GM12878 (cell line): Measurements from ENCODE around the gene ERO1A. TPM values are rescaled to one million over a fixed set of nuclear protein-coding genes. Genes with fewer than 3 reads are reported as not detected.
A peak's percentile ranks its signal among the peaks of the same experiment; 100 is the strongest.

Experiments
- ATAC-seq: fragments of 200-7000 bp; cut with Tn5 transposase; 3 replicates; pipeline ENCODE4 v1.9.1; 2020; ENCODE audit warnings: mild to moderate bottlenecking, moderate library complexity
- BruUV-seq: library from RNA; stranded (reverse); fragments of 400-500 nt; replicated peaks from 2 replicates; lab custom pipeline; 2021; lab: Mats Ljungman, UMichigan
- CTCF ChIA-PET: fragments of 300-600 bp; sonication (Branson Sonifier 250); formaldehyde crosslinking; extraction: SDS; loops from one replicate; lab custom pipeline; 2021; ENCODE audit warnings: inconsistent platforms; lab: Yijun Ruan, JAX
- POLR2A ChIA-PET: fragments of 350-600 bp; formaldehyde crosslinking; extraction: SDS; loops from one replicate; lab custom pipeline; 2021; ENCODE audit warnings: inconsistent platforms; lab: Charles Lee
- RAD21 ChIA-PET: fragments of 300-600 bp; sonication (Branson Sonifier 250); formaldehyde crosslinking; loops from one replicate; lab custom pipeline; 2023; ENCODE audit warnings: antibody characterized with exemption; ENCODE audit not compliant: unreplicated experiment; lab: Charles Lee
- SMC1A ChIA-PET: fragments of 300-600 bp; sonication (Branson Sonifier 250); formaldehyde crosslinking; loops from one replicate; lab custom pipeline; 2023; ENCODE audit not compliant: unreplicated experiment, uncharacterized antibody; lab: Charles Lee
- DNase-seq: peaks from one replicate; pipeline ENCODE4 v3.0.0-alpha.2; 2011; ENCODE audit warnings: low read depth, low spot score
- FAIRE-seq: peaks from 3 replicates; lab custom pipeline; 2011; peaks lifted over from hg19 to GRCh38; lab: Jason Lieb, UNC
- H2AFZ ChIP-seq: 2 replicates; pipeline ENCODE4 v1.6.0; 2011; ENCODE audit warnings: low read depth, low read length, control low read depth; ENCODE audit not compliant: control insufficient read depth
- H3K27ac ChIP-seq: 2 replicates; pipeline ENCODE4 v1.5.1; 2011; ENCODE audit warnings: control low read depth; ENCODE audit not compliant: control insufficient read depth, insufficient read depth
- H3K27me3 ChIP-seq, 2 experiments: replicated peaks in 1 of 2; 2 replicates each; pipeline versions ENCODE4 v1.6.0 to v1.6.1; 2011; ENCODE audit warnings: low read length in 1 of 2; ENCODE audit not compliant: control insufficient read depth in 2 of 2, insufficient read depth in 2 of 2
- H3K36me3 ChIP-seq, 2 experiments: 2 replicates each; pipeline ENCODE4 v1.5.1; 2011; ENCODE audit warnings: low read length in 1 of 2; ENCODE audit not compliant: control insufficient read depth in 2 of 2, insufficient read depth in 2 of 2
- H3K4me1 ChIP-seq: 2 replicates; pipeline ENCODE4 v1.6.1; 2011; ENCODE audit warnings: mild to moderate bottlenecking, low read length, moderate library complexity, mixed read lengths; ENCODE audit not compliant: control insufficient read depth, insufficient read depth
- H3K4me2 ChIP-seq: 2 replicates; pipeline ENCODE4 v1.6.0; 2011; ENCODE audit warnings: control low read depth; ENCODE audit not compliant: control insufficient read depth, insufficient read depth
- H3K4me3 ChIP-seq: fragments of 200-600 bp; sonication (generic); 2 replicates; pipeline ENCODE4 v1.5.1; 2016
- H3K79me2 ChIP-seq: 2 replicates; pipeline ENCODE4 v1.6.0; 2011; ENCODE audit warnings: low read length; ENCODE audit not compliant: control insufficient read depth, insufficient read depth
- H3K9ac ChIP-seq: 2 replicates; pipeline ENCODE4 v1.8.0; 2011; ENCODE audit warnings: low read length, control low read depth, mixed read lengths; ENCODE audit not compliant: control insufficient read depth, insufficient read depth
- H3K9me3 ChIP-seq: replicated peaks from 3 replicates; pipeline ENCODE4 v1.5.1; 2011; ENCODE audit warnings: mild to moderate bottlenecking, low read length; ENCODE audit not compliant: control insufficient read depth, insufficient read depth
- H4K20me1 ChIP-seq: 2 replicates; pipeline ENCODE4 v1.6.0; 2011; ENCODE audit not compliant: control insufficient read depth, insufficient read depth
- ATF7 ChIP-seq: fragments of 450-650 bp; IDR thresholded peaks from 2 replicates; pipeline ENCODE4 v1.6.1; 2016; ENCODE audit warnings: low read depth, mild to moderate bottlenecking
- BACH1 ChIP-seq: fragments of 450-650 bp; IDR thresholded peaks from 2 replicates; pipeline ENCODE4 v1.6.1; 2017; ENCODE audit warnings: mild to moderate bottlenecking, borderline replicate concordance
- FOXM1 ChIP-seq: IDR thresholded peaks from 2 replicates; pipeline ENCODE4 v1.6.1; 2012; ENCODE audit warnings: low read depth, mild to moderate bottlenecking, inconsistent platforms, low read length, moderate library complexity
- HCFC1 ChIP-seq: fragments of 150-350 bp; IDR thresholded peaks from 2 replicates; pipeline ENCODE4 v1.6.1; 2014; ENCODE audit warnings: low read length
- HDAC2 ChIP-seq: fragments of 200-600 bp; sonication (generic); IDR thresholded peaks from 2 replicates; pipeline ENCODE4 v1.6.1; 2017
- JUND ChIP-seq: IDR thresholded peaks from 2 replicates; pipeline ENCODE4 v1.6.1; 2012; ENCODE audit warnings: low read depth, mild to moderate bottlenecking, low read length, improper control_type of control experiment, moderate library complexity
- KAT2A ChIP-seq: conservative IDR thresholded peaks from 2 replicates; pipeline ENCODE4 v1.6.1; 2011; ENCODE audit warnings: low read depth, low read length; ENCODE audit not compliant: control insufficient read depth
- NBN ChIP-seq: fragments of 450-650 bp; IDR thresholded peaks from 2 replicates; pipeline ENCODE4 v1.6.1; 2016
- NFIC ChIP-seq: IDR thresholded peaks from 2 replicates; pipeline ENCODE4 v1.6.1; 2012; ENCODE audit warnings: low read depth, mild to moderate bottlenecking, inconsistent platforms, low read length, moderate library complexity
- NRF1 ChIP-seq: conservative IDR thresholded peaks from 2 replicates; pipeline ENCODE4 v1.6.1; 2011; ENCODE audit warnings: mild to moderate bottlenecking, low read depth, low read length, improper control_type of control experiment
- PAX5 ChIP-seq: IDR thresholded peaks from 2 replicates; pipeline ENCODE4 v1.6.1; 2011; ENCODE audit warnings: low read depth, low read length, borderline replicate concordance
- PML ChIP-seq: IDR thresholded peaks from 2 replicates; pipeline ENCODE4 v1.6.1; 2012; ENCODE audit warnings: low read length, inconsistent platforms
- RAD51 ChIP-seq: fragments of 450-650 bp; IDR thresholded peaks from 2 replicates; pipeline ENCODE4 v1.6.1; 2016; ENCODE audit warnings: moderate library complexity, mild to moderate bottlenecking, inconsistent platforms
- SIX5 ChIP-seq: IDR thresholded peaks from 2 replicates; pipeline ENCODE4 v1.6.1; 2011; ENCODE audit warnings: mild to moderate bottlenecking, low read depth, low read length, moderate library complexity; ENCODE audit not compliant: severe bottlenecking
- SMAD1 ChIP-seq: fragments of 450-650 bp; IDR thresholded peaks from 2 replicates; pipeline ENCODE4 v1.6.1; 2018; ENCODE audit warnings: mild to moderate bottlenecking, low read depth; ENCODE audit not compliant: partially characterized antibody
- SP1 ChIP-seq: IDR thresholded peaks from one replicate; pipeline ENCODE4 v1.6.1; 2011; ENCODE audit warnings: low read depth, low read length
- SREBF1 ChIP-seq: IDR thresholded peaks from 2 replicates; pipeline ENCODE4 v1.6.1; 2012; ENCODE audit warnings: mild to moderate bottlenecking, low read length
- STAT3 ChIP-seq: IDR thresholded peaks from 2 replicates; pipeline ENCODE4 v1.6.1; 2011; ENCODE audit warnings: low read depth, low read length, improper control_type of control experiment
- WGBS: methylation state at CpG from one replicate; pipeline ENCODE4 v1.1.6; 2016; ENCODE audit warnings: low lambda C conversion rate; ENCODE audit not compliant: insufficient replicate concordance, insufficient coverage; ENCODE audit errors: missing lambda C conversion rate; 5-methylcytosine and 5-hydroxymethylcytosine counted together
- in situ Hi-C: fragments of 300-500 bp; cut with MboI; formaldehyde crosslinking; loops from 9 replicates; pipeline ENCODE4 v1.14.3; 2018; ENCODE audit warnings: mixed read lengths
- intact Hi-C: fragments of 100-400 bp; cut with micrococcal nuclease; formaldehyde crosslinking; loops from one replicate; pipeline ENCODE4 v1.14.2; 2022; ENCODE audit not compliant: unreplicated experiment
- polyA plus RNA-seq, 11 experiments: library from polyadenylated mRNA; depleted of rRNA in 4 of 11; unstranded in 6 of 11; stranded (reverse) in 5 of 11; fragments of >200 nt; fragmentation: Nextera tagmentation in 4 of 11; fragmentation: Illumina TruSeq in 1 of 11; extraction: Ambion mirVana in 4 of 11; extraction: Trizol in 1 of 11; gene quantifications; 1 replicate in 1 of 11; 2 replicates in 10 of 11; pipeline versions ENCODE4 v1.2.1 to v1.2.3, GENCODE V29; 2011 to 2016; ENCODE audit warnings: inconsistent platforms in 2 of 11, missing spikeins in 2 of 11, low read depth in 1 of 11
- total RNA-seq, 4 experiments: library from RNA; depleted of rRNA in 3 of 4; stranded (reverse); fragments of >200 nt in 3 of 4; fragmentation: Illumina TruSeq in 1 of 4; extraction: Trizol in 1 of 4; gene quantifications; 2 replicates each; pipeline versions ENCODE4 v1.2.1 to v1.2.3, GENCODE V29; 2013 to 2021
- TF ChIP-seq, protein P1 (sequence below): fragments of 450-650 bp; IDR thresholded peaks from 2 replicates; pipeline ENCODE4 v1.6.1; 2016; ENCODE audit warnings: mild to moderate bottlenecking
- TF ChIP-seq, protein P2 (sequence below): IDR thresholded peaks from 2 replicates; pipeline ENCODE4 v1.6.1; 2011; ENCODE audit warnings: low read depth, mild to moderate bottlenecking, low read length, moderate library complexity, borderline replicate concordance; ENCODE audit errors: extremely low read depth

The ERO1A gene
- total and polyA plus RNA-seq, 10 of the 15 experiments (the other 5 are each of a cell fraction or from before 2014, with no cell fraction given): 17.5 to 93.1 (median 48.5) TPM

DNA sequence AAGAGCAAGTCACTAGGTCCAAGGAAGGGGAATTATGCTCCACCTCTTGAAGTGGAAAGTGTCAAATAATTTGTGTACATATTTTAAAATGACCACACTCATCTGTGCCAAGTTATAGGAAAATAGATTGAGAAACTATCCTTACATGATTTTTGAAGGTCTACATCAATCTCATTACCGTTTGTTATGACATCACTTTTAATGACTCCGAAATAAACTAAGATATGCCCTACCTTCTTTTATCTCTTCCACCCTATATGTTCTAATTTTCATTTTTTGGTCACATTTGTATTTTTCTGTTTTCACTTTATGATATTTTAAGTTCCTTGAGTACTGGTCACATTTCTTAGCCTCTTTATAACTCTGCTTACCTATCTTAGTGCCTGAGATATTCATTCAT is 8.3 kb upstream of the ERO1A start:
- ChIA-PET CTCF (no interaction called here), SMC1A (no interaction called here), POLR2A (interaction anchor here (0.5 kb wide), 1 partner anchor 71 kb away, joined by 3 read pairs; no protein-coding TSS in a partner anchor), RAD21 (no interaction called here)
- no peak overlapping the region for H3K4me2 ChIP-seq
- no peaks in the 10 kb centered on the region for H3K36me3 ChIP-seq
- no peaks in the 10 kb centered on the region for H4K20me1 ChIP-seq
- H2AFZ ChIP-seq: no peak overlapping the region
- no peak for DNase-seq
- ATAC-seq: no peak
- no peaks in the 10 kb centered on the region for H3K9me3 ChIP-seq
- intact Hi-C loops: no loop called here
- peaks cover 19% of the 10 kb centered on the region for H3K79me2 ChIP-seq
- no peak for TF ChIP-seq SP1
- TF ChIP-seq, protein P1, sequence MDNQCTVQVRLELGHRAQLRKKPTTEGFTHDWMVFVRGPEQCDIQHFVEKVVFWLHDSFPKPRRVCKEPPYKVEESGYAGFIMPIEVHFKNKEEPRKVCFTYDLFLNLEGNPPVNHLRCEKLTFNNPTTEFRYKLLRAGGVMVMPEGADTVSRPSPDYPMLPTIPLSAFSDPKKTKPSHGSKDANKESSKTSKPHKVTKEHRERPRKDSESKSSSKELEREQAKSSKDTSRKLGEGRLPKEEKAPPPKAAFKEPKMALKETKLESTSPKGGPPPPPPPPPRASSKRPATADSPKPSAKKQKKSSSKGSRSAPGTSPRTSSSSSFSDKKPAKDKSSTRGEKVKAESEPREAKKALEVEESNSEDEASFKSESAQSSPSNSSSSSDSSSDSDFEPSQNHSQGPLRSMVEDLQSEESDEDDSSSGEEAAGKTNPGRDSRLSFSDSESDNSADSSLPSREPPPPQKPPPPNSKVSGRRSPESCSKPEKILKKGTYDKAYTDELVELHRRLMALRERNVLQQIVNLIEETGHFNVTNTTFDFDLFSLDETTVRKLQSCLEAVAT: no peak
- no peak for TF ChIP-seq SREBF1
- no peak for TF ChIP-seq PML
- TF ChIP-seq ATF7: 0 out of 2 replicates have a peak, but pooled peaks have one; percentile 21
- TF ChIP-seq HCFC1: no peak
- peaks cover 12% of the 10 kb centered on the region; the same call in 1 of the 2 replicates for H3K4me1 ChIP-seq
- WGBS: 75% methylated on average over 2 of the region's 2 CpGs
- no peaks in the 10 kb centered on the region for H3K27me3 ChIP-seq
- in situ Hi-C loops: no loop called here
- no TSS peak for BruUV-seq
- H3K27ac ChIP-seq: no peak overlapping the region
- no peak overlapping the region for H3K9ac ChIP-seq
- no peak for FAIRE-seq
- H3K4me3 ChIP-seq: no peak overlapping the region

DNA sequence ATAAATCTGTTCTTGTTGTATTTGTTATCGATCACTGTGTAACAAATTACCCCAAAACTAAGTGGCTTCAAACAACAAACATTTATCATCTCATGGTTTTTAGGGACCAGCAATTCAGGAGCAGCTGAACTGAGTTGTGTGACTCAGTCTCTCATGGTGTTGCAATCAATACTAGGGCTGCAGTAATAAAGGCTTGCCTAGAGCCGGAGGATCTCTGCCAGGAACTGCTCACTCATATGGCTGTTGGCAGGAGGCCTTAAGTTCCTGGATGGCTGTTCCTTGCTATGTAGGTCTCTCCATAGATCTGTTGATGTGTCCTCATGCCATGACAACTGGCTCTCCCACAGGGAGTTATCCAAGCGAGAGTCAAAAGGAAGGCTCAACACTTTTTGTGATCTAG is 7.9 kb upstream of the ERO1A start:
- Histone ChIP-seq H3K4me3 (no peak overlapping the region), H3K36me3 (no peaks in the 10 kb centered on the region), H3K4me2 (no peak overlapping the region), H2AFZ (no peak overlapping the region), H3K9me3 (no peaks in the 10 kb centered on the region), H3K27me3 (no peaks in the 10 kb centered on the region), H3K4me1 (peaks cover 12% of the 10 kb centered on the region; the same call in 1 of the 2 replicates), H3K27ac (no peak overlapping the region), H3K9ac (no peak overlapping the region), H4K20me1 (no peaks in the 10 kb centered on the region), H3K79me2 (peaks cover 14% of the 10 kb centered on the region)
- in situ Hi-C loops (no loop called here), intact Hi-C loops (no loop called here)
- WGBS: 94% methylated on average over 3 of the region's 3 CpGs
- DNase-seq (no peak), ATAC-seq (no peak), FAIRE-seq (no peak)
- ChIA-PET RAD21 (no interaction called here), SMC1A (no interaction called here), CTCF (interaction anchor here (2.0 kb wide), 1 partner anchor 151 kb away, joined by 5 read pairs; the partner anchor contains the start of genes GPR137C and TXNDC16), POLR2A (no interaction called here)
- TF ChIP-seq SIX5 (no peak), JUND (no peak), BACH1 (no peak), SMAD1 (no peak), RAD51 (no peak), KAT2A (no peak), NBN (no peak), STAT3 (no peak), NRF1 (no peak), NFIC (no peak), FOXM1 (no peak), HDAC2 (no peak), PAX5 (no peak)
- TF ChIP-seq, protein P2, sequence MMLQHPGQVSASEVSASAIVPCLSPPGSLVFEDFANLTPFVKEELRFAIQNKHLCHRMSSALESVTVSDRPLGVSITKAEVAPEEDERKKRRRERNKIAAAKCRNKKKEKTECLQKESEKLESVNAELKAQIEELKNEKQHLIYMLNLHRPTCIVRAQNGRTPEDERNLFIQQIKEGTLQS: no peak
- BruUV-seq: no TSS peak
